Stimulated activated CD4-positive, alpha-beta T cell treated with anti-CD3 and anti-CD28 coated beads, Interleukin-1b, Interleukin-23, amount 100 ng/mL, for 24 hours (primary cell): ENCODE results near the gene CHST11.

Source experiments
- DNase-seq, 4 experiments: peaks; one replicate each; pipeline ENCODE4 v3.0.0-alpha.2; 2020; ENCODE audit warnings: low read depth in 4 of 4, low spot score in 1 of 4

Gene CHST11

DNA sequence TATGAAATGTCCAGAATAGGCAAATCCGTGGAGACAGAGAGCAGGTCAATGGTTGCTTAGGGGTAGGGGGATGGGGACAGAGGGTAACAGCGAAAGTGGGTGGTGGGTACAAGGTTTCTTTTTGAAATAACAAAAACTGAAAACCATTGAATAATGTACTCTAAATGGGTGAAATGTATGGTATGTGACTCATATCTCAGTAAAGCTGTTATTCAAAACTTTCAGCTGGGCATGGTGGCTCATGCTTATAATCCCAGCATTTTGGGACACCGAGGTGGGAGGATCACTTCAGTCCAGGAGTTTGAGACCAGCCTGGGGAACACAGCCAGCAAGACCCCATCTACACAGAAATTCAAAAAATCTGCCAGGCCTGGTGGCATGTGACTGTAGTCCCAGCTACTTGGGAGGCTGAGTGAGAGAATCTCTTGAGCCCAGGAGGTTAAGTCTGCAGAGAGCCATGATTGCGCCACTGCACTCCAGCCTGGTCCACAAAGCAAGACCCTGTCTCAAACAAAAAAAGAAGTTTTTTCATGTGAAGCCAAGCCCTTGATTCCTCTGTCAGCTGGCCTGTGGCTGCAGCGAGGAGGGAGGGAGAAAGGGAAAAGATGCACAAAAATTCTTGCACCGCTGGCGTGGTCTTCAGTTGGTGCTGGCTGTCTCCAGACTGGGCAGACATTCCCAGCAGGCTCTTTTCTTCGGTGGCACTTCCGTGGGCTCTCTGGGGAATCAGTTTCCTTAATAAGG, 253.1 kb downstream of the CHST11 start:
- no peak for DNase-seq

DNA sequence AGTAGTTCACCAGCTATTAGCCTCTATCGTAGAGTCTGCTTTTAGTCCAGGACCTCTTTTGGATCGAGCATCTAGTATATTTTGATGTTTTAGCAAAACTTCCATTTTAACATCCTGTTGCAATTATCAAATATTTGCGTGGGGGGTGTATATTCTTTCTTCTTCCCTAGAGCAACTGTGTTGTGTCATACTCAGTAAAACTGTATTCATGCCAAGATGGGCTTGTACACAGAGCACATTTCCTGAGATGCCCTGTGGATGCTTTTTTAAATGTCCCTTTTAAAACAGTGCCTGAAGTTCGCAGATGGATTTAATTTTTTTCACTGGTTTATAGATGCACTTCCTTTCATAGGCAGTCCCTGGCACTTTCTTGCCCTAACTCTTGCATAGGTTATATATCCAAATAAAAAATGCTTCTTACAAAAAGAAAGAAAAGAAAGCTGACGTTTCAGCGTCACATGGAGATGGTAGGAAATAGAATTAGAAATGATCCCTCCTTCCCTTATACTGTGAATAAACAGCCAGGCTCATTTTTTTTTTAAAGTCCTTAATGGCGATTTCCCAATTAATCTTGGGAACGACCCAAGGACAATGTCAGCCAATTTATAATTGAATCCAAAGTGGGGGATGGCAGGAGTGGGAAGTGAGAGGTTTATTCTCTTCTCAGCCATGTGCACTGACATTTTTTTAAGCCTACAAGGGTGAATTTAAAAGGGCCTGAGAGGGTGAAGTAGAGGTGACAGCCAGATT, 254.4 kb downstream of the CHST11 start:
- DNase-seq: no peak

DNA sequence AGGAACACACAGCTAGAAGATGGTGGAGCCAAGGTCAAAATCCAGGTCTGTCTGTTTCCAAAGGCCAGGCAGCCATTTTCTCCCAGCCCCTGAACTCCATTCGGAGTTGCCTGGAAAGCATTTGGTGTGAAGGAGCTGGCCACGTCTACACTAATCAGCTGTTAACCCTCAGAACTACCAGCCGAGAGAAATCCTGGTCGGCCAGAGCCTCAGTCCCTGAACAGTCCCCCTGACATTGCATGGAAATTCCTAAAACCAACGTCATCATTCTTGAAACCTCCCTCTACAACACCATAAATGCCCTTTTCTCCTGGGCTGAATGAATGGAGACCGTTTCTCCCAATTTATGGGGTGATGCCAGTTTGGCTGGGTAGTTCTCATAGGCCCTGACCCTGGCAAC, 255.7 kb downstream of the CHST11 start:
- DNase-seq: no peak

DNA sequence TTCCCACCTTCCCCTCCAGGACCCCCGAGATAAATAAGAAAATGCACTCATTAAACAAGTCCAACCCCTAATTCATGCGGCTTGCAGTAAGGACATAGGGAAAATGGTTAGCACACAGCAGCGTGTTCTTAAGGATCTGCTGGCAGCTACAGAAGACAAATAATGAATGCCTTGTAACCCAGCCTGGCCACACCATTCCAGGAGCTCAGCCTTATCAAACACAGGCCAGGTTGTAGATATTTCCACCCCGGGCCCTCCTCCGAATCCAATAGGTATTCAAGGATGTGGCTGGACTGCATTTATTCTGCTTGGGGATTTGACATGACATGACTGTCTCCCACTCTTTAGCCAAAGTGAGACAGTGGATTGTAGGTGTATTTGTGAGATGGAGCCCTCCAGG, 256.2 kb downstream of the CHST11 start:
- no peak for DNase-seq

DNA sequence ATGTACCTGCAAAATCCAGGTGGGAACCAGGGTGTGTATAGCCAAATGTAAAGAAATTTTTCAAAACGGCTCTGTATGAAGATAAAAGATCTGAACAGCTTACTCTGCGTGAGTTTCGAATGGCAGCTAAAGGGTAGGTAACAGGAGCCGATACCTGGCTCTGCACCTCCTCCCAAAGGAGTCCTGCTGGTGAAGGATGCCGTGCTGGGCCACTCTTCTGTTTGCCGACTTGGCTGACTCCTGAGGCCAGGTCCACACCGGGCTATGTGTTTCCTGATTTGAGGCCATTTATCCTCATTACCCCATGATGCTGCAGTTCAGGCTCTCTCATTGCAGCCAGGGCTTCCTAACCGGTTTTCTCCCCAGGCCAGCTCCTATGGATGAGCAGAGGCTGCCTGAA, 256.7 kb downstream of the CHST11 start:
- DNase-seq: no peak

DNA sequence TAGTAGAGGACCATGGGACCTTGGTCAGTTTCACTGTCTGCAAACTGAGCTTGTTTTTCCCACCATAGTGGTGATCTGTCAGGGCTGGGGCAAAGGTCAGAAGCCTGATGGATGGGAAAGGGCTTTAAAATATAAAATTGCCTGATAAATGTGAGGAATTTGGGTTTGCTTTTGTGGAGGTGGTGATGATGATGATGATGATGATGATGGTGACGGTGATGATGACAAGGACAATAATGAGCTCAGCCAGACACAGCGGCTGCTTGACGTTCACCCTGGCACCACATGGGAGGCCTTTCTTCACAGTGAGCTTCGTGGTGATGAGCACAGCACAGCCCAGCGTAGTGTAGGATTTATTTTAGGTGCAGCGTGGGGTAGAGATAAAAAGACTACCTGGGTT, 257.6 kb downstream of the CHST11 start:
- no peak for DNase-seq

DNA sequence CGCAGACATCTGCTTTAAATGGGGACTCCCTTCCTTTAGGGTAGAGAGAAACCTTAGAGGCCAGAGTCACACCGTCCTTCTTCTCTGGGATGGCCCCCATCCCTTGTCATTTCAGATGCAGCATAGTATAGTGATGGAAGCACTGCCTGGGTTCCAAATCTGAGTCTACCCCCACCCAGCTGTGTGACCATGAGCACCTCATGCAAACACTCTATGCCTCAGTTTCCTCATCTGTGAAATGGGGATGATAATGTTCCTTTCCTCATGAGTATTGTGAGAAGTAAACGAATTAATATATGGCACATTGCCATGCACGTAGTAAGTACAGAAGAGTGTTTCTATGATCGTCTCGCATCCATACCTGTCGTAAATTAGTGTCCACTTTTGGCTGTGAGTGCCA, 259.4 kb downstream of the CHST11 start:
- DNase-seq: no peak

DNA sequence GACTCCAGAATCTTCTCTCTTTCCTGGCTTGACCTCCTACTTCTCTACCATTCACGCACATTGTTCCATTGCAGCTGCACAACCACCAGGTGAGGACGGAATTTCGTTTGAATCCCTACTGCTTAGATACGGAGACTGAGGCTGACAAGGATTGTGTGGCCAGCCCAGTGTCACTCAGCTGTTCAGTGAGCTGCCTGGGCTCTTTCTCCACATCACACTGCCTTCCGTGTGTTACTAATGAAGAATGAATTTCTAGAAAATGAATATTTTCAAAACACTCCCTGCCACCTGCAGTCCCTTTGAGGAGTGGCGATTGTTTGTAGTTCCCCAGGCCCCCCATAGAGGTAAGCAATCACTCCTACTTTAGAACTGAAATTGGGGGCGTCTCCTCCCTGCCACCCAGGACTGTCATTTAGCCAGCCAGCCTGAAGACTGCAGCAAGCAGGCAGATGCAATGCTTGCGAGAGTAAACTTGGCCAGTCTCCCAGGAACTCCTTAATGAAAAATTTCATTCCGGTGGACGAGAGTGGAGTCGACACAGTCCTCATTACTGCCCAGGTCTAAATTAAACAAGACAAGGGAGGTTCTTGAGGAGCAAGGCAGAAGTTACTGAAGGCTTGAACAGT, 261.7 kb downstream of the CHST11 start:
- no peak for DNase-seq

DNA sequence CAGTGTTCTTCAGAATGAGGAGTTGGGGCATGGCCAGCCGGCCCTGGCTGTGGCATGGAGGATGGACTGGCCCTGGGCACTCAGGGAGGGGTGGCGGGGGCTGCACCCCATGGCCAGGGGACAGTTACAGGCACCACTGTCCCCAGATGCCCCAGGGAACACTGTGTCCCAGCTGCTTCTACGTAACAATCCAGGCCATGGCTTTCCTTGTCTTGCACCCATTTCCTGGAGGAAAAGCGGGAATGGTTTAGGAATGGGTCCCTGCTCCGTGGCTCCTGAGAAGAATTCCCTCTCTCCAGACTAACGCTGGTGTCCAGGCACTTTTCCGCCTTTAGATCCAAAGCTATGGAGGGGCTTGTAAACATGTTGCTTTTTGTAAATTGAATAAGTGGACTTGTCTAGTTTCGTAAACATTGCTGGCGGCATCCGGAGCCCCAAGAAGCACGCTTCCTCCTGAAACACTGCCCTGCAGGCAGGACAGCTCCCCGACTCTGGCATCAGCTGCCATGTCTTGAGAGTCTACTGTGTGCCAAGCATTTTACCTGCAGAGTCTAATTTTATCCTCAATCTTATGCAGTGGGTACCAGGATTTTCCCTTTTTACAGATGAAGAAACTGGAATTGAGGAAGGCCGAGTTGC, 263.1 kb downstream of the CHST11 start:
- DNase-seq: no peak

DNA sequence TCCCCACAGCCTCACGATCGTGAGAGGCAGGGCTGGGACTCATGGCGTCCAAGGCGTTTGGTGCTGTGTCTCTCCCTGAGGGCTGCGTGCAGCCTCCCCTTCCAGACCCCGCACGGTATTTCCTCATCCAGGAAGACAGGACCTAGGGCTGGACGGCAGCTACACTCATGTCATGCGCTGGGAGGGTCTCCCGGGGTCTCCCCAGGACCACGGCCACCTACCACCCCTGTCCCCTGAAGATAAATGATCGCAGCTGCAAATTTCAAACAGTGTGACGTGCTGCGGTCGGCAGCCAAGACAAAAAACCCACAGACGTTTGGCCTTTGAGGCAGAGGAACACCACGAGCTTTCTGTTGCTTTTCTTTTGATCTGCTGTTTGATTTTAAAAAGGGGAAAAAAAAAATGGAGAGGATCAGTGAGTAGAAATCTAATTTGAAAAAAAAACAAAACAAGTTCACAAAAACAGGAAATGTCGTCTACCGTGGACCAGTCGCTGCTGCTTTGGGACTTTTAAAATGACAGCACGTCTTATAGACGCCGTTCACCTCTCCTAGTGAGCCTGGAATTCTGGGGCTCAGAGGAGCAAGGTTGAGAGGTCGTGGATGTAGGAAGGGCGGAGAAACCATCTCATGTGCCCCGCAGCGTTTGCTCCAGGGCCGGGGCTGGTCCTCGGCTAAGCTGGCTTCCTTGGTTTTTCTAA, 263.7 kb downstream of the CHST11 start:
- DNase-seq: peak; percentile 16 to 29 (median 25)

DNA sequence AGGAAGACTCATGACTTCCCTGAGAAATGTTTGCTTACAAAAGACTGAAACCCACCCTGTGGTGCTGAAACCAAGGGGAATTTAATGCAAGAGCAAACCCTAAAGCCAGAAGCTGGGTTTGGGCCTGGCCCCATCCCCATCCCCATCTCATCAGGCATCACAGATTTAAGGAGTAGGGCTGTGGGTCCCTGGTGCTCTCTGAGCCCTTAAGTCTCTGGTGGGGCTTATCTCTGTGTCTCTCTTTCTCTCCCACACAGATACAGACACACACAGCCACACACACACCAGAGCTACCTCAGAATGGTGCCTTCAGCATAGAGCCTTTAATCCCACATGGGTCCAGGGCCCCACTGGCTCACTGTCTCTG, 264.3 kb downstream of the CHST11 start:
- DNase-seq: no peak

DNA sequence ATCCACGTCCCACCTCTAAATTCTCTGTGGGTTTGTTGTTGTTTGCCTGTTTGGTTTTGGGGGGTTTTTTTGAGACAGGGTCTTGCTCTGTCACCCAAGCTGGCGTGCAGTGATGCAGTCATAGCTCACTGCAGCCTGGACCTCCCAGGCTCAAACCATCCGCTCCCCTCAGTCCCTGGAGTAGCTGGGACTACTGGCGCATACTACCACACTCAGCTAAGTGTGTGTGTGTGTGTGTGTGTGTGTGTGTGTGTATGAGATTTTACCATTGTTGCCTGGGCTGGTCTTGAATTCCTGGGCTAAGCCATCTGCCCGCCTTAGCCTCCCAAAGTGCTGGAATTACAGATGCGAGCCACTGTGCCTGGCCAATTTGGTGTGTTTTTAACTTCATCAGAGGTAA, 265.2 kb downstream of the CHST11 start:
- DNase-seq: no peak

DNA sequence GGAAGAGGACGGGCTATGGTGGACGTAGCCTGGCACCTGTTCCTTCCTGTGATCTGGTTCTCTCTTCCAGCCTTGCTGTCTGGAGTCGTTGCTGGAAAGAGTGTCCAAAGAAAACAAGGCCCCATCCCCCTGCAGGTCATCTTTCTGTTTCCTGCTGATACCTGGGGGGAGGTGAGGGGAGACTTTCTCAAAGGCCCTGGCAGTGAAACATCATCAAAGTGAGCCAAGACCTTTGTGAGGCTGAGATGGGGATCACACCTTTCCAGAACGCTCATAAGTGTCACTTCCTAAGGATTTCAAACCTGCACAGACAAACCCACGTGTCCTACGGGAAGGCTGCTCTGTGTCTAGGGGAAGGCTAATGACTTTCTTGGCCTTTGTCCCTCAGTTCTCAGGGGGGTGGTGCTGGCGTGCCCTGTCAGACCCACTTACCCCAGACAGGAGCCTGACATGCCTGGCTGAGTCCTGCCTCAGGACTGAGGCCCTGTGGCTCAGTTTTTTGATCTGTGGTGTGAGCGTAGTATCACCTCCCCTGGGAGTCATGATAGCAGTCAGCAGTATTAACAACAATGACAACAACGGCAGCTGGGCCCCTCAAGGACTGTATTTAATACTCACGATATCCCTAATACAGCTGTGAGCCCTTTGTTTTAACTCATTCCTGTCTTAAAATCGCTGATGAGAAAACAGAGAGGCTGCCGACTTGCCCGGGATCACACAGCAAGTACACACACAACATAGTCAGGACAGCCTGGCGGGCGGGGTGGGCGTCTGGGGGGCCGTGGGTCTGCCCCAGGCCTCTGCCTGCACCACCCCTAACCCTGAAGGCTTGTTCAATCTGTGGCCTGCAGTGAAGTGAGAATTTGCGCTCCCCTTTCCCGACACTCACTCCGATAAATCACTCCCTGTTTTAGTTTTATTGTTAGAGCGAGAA, 266.1 kb downstream of the CHST11 start:
- no peak for DNase-seq

DNA sequence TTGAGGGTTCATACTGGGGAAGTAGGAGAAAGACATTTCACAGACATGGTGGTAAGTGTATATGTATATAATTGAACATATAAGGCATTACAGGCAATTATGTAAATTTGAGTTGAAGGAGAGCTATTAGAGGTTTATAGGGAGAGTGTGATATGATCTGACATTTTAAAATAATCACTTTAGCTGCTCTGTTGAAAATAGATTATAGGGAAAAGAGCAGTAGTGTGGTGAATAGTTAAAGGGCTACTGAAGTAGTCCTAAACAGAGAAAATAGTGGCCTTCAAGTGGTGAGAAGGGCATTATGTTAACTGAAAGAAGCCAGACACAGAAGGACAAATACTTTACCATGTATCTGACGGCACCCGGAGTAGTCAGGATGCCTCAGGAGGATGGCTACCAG, 267.1 kb downstream of the CHST11 start:
- no peak for DNase-seq

DNA sequence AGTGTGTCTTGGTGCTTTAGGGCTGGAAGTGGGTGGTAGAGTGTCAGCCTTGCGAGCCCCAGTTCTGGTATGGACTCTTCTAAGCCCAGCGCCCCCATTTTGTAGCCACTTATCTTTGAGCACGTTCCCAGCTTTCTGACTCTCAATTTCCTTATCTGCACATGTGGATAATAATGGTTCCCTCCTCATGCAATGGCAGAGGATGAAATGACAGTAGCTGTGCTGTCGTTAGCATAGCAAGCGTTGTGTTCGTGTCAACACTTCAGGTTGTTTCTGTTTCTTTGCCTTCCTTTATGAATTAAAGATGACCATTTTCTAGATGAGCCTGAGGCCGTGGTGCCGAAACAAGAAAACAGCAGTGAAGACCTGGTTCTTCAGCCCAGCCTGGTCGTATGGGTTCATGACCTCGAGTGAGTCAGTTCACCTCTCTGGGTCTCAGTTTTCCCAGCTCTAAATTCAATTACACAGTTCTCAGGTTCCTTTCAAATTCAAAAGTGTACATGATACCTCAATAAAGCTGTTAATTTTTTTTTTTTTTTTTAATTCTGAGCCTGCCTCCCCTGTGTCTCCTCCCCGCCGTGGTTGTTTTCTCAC, 268.3 kb downstream of the CHST11 start:
- no peak for DNase-seq

DNA sequence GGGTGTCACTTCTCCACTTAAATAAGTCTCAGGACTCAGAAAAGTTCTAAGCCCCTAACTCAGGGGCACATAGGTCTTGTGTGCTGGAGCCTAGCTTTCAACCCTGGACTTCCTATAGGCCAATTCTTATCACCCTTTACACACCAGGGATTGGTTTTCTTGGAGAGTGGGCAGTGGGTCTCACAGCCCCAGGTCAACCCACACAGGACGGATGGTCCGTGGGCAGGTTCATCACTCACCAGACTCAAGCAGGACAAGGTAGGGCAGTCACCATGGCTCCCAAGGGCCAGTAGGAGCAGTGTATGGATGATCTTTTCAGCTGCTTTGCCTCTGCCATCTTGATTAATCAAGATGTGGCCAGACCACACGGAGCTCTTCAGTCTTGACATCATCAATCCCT, 268.9 kb downstream of the CHST11 start:
- no peak for DNase-seq

DNA sequence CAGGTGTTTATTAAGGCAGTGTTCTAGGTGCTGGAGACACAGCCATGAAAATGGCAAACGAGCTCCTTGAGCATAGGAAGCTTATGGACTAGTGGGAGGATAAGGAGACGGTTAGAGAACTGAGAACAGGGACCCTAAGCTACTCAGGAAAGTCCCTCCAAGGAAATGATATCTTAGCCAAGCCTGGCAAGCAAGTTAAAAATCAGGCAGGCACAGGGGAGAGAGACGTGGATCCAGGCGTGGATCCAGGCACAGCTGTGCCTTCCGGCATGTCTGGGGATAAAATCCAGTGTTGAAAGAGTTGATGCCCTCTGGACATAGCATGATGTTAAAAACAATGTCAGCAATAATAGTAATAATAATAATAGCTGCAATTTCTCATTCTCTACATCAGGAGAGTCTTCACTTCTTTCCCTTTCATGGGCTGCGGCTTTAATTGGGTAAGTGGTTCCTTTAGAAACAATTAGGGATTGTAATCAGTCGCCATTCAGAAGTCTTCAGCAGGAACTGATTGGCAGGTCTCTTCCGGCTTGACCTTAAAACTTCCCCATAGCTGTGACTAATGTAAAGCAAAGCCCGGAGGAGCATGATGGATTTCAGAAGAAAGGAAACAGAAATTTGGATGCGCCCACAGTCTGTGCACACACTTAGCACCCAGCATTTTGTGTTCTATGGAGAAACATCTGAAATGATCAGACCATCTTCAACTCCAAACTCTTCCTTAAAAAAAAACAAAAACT, 271.1 kb downstream of the CHST11 start:
- no peak for DNase-seq

DNA sequence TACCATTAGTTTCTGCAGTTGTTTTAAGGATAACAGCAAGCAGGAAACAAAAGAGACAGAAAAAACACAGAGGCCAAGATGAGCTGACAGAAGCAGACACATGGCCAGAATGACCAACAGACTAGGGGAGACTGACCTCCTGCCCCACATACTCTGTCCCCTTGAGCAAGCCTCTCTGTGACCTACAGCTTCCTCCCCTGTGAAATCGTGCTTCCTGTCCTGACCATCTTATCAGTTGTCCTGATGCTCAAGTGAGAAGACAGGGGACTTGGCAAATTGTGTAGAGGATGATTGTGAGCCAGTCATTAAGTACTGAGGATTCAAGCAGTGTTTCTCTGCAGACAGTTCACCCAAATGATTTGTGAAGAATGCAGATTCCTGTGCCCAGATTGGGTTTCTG, 272.3 kb downstream of the CHST11 start:
- no peak for DNase-seq
